Activated CD4-positive, alpha-beta memory T cell treated with anti-CD3 and anti-CD28 coated beads for 36 hours (primary cell): ENCODE results near the gene ODAD2. TPM values are rescaled to one million over a fixed set of nuclear protein-coding genes. Genes with fewer than 3 reads are reported as not detected.

ENCODE experiments used
- CTCF ChIA-PET: fragments of 350-600 bp; sonication (Branson Sonifier 250); formaldehyde crosslinking; loops from one replicate; lab custom pipeline; 2021; ENCODE audit warnings: antibody characterized with exemption, inconsistent platforms; lab: Charles Lee
- POLR2A ChIA-PET: fragments of 350-600 bp; sonication (Branson Sonifier 250); formaldehyde crosslinking; loops from one replicate; lab custom pipeline; 2021; ENCODE audit warnings: antibody characterized with exemption; lab: Charles Lee
- DNase-seq: peaks from one replicate; pipeline ENCODE4 v3.0.0-alpha.2; 2020
- H3K27ac Mint-ChIP-seq: one replicate; pipeline ENCODE4 v1.8.0; 2021; ENCODE audit warnings: mixed read lengths
- H3K27me3 Mint-ChIP-seq: one replicate; pipeline ENCODE4 v1.8.0; 2021; ENCODE audit warnings: mixed read lengths
- H3K36me3 Mint-ChIP-seq: one replicate; pipeline ENCODE4 v1.8.0; 2021; ENCODE audit warnings: mixed read lengths
- H3K4me1 Mint-ChIP-seq: one replicate; pipeline ENCODE4 v1.8.0; 2021; ENCODE audit warnings: low read depth, mixed read lengths
- H3K4me3 Mint-ChIP-seq: one replicate; pipeline ENCODE4 v1.8.0; 2021; ENCODE audit warnings: mild to moderate bottlenecking, mixed read lengths
- H3K9me3 Mint-ChIP-seq: one replicate; pipeline ENCODE4 v1.8.0; 2021; ENCODE audit warnings: mixed read lengths
- intact Hi-C: fragments of 100-400 bp; cut with micrococcal nuclease; formaldehyde crosslinking; loops from one replicate; pipeline ENCODE4 v1.15.1; 2023
- total RNA-seq, 2 experiments: library from RNA; stranded (reverse); gene quantifications; one replicate each; pipeline ENCODE4 v1.2.3, GENCODE V29; 2021

The ODAD2 gene
- total RNA-seq, 2 experiments from 2014 or later: 0.10 TPM; not detected in 1

GRCh38 chr10:27822301-27822700 is 176.6 kb downstream of the ODAD2 start:
- POLR2A ChIA-PET: no interaction called here
- Mint-ChIP-seq H3K4me1 (no peaks in the 10 kb centered on the region), H3K4me3 (no peak overlapping the region), H3K27me3 (peaks cover 4% of the 10 kb centered on the region), H3K9me3 (peaks cover 5% of the 10 kb centered on the region), H3K27ac (no peak overlapping the region), H3K36me3 (no peaks in the 10 kb centered on the region)
- CTCF ChIA-PET: no interaction called here
- no peak for DNase-seq
- intact Hi-C loops: no loop called here

- no peaks in the 10 kb centered on the region for H3K36me3 Mint-ChIP-seq
- ChIA-PET POLR2A (interaction anchor here (0.6 kb wide), 1 partner anchor 1588 kb away, joined by 3 read pairs; no protein-coding TSS in a partner anchor), CTCF (interaction anchor here (0.6 to 1.1 kb wide), 2 partner anchors 79 to 103 kb away, joined by 3 to 5 read pairs; no protein-coding TSS in a partner anchor)
- no peak overlapping the region for H3K27ac Mint-ChIP-seq
- H3K9me3 Mint-ChIP-seq: peaks cover 5% of the 10 kb centered on the region
- intact Hi-C loops: no loop called here
- H3K4me3 Mint-ChIP-seq: no peak overlapping the region
- H3K4me1 Mint-ChIP-seq: no peaks in the 10 kb centered on the region
- DNase-seq: no peak
- H3K27me3 Mint-ChIP-seq: peaks cover 4% of the 10 kb centered on the region
Observed at GRCh38 chr10:27820637-27821036, 178.2 kb downstream of the ODAD2 start.

GRCh38 chr10:27819781-27820531 is 178.9 kb downstream of the ODAD2 start:
- CTCF ChIA-PET: interaction anchor here (1.1 kb wide), 1 partner anchor 78 kb away, joined by 5 read pairs; no protein-coding TSS in a partner anchor
- Mint-ChIP-seq H3K4me1 (no peaks in the 10 kb centered on the region), H3K27ac (no peak overlapping the region), H3K4me3 (no peak overlapping the region), H3K9me3 (peaks cover 5% of the 10 kb centered on the region), H3K36me3 (no peaks in the 10 kb centered on the region), H3K27me3 (peaks cover 4% of the 10 kb centered on the region)
- POLR2A ChIA-PET: interaction anchor here (0.6 kb wide), 1 partner anchor 1587 kb away, joined by 3 read pairs; no protein-coding TSS in a partner anchor
- intact Hi-C loops: no loop called here
- no peak for DNase-seq

- no peaks in the 10 kb centered on the region for H3K9me3 Mint-ChIP-seq
- no peak overlapping the region for H3K27ac Mint-ChIP-seq
- intact Hi-C loops: no loop called here
- H3K4me1 Mint-ChIP-seq: no peaks in the 10 kb centered on the region
- ChIA-PET POLR2A (no interaction called here), CTCF (no interaction called here)
- no peaks in the 10 kb centered on the region for H3K36me3 Mint-ChIP-seq
- H3K27me3 Mint-ChIP-seq: peaks cover 4% of the 10 kb centered on the region
- H3K4me3 Mint-ChIP-seq: no peak overlapping the region
- DNase-seq: no peak
Observed at GRCh38 chr10:27816320-27816719, 182.6 kb downstream of the ODAD2 start.

- H3K4me3 Mint-ChIP-seq: no peak overlapping the region
Observed at GRCh38 chr10:27815846-27816245, 183.0 kb downstream of the ODAD2 start.

GRCh38 chr10:27815261-27815660 is 183.6 kb downstream of the ODAD2 start:
- Mint-ChIP-seq H3K4me1 (no peaks in the 10 kb centered on the region), H3K27ac (no peak overlapping the region), H3K36me3 (no peaks in the 10 kb centered on the region), H3K9me3 (no peaks in the 10 kb centered on the region), H3K27me3 (peaks cover 1% of the 10 kb centered on the region), H3K4me3 (no peak overlapping the region)
- ChIA-PET CTCF (no interaction called here), POLR2A (no interaction called here)
- DNase-seq: no peak
- intact Hi-C loops: no loop called here

More at GRCh38 chr10:27815846-27816245, 183.0 kb downstream of the ODAD2 start:
- Mint-ChIP-seq H3K9me3 (no peaks in the 10 kb centered on the region), H3K4me1 (no peaks in the 10 kb centered on the region), H3K36me3 (no peaks in the 10 kb centered on the region), H3K27me3 (peaks cover 2% of the 10 kb centered on the region), H3K27ac (no peak overlapping the region)
- POLR2A ChIA-PET: no interaction called here
- no peak for DNase-seq
- intact Hi-C loops: no loop called here
- CTCF ChIA-PET: no interaction called here

GRCh38 chr10:27805180-27805579 is 193.7 kb downstream of the ODAD2 start:
- Mint-ChIP-seq H3K27me3 (peaks cover 19% of the 10 kb centered on the region), H3K4me1 (no peaks in the 10 kb centered on the region), H3K9me3 (no peaks in the 10 kb centered on the region), H3K27ac (no peak overlapping the region), H3K36me3 (no peaks in the 10 kb centered on the region), H3K4me3 (no peak overlapping the region)
- no peak for DNase-seq
- intact Hi-C loops: no loop called here
- ChIA-PET POLR2A (no interaction called here), CTCF (interaction anchor here (0.5 to 0.7 kb wide), 2 partner anchors 9 to 464 kb away, joined by 5 to 7 read pairs; no protein-coding TSS in a partner anchor)

GRCh38 chr10:27804136-27804535 is 194.7 kb downstream of the ODAD2 start:
- H3K27me3 Mint-ChIP-seq: peaks cover 19% of the 10 kb centered on the region
- intact Hi-C loops: no loop called here
- H3K4me3 Mint-ChIP-seq: no peak overlapping the region
- no peak overlapping the region for H3K27ac Mint-ChIP-seq
- H3K9me3 Mint-ChIP-seq: no peaks in the 10 kb centered on the region
- DNase-seq: no peak
- no peaks in the 10 kb centered on the region for H3K4me1 Mint-ChIP-seq
- H3K36me3 Mint-ChIP-seq: no peaks in the 10 kb centered on the region
- ChIA-PET CTCF (no interaction called here), POLR2A (no interaction called here)

- Mint-ChIP-seq H3K9me3 (no peaks in the 10 kb centered on the region), H3K36me3 (no peaks in the 10 kb centered on the region), H3K4me3 (no peak overlapping the region), H3K4me1 (no peaks in the 10 kb centered on the region), H3K27me3 (peaks cover 22% of the 10 kb centered on the region), H3K27ac (no peak overlapping the region)
- intact Hi-C loops: no loop called here
- no peak for DNase-seq
- CTCF ChIA-PET: no interaction called here
- POLR2A ChIA-PET: no interaction called here
Observed at GRCh38 chr10:27801171-27801785, 197.6 kb downstream of the ODAD2 start.

- no peak for DNase-seq
- CTCF ChIA-PET: interaction anchor here (0.8 kb wide), 1 partner anchor 43 kb away, joined by 3 read pairs; no protein-coding TSS in a partner anchor
- intact Hi-C loops: no loop called here
- Mint-ChIP-seq H3K36me3 (no peaks in the 10 kb centered on the region), H3K4me1 (no peaks in the 10 kb centered on the region), H3K27me3 (peaks cover 19% of the 10 kb centered on the region), H3K27ac (no peak overlapping the region), H3K9me3 (peaks cover 4% of the 10 kb centered on the region), H3K4me3 (no peak overlapping the region)
- POLR2A ChIA-PET: no interaction called here
Observed at GRCh38 chr10:27799046-27799445, 199.8 kb downstream of the ODAD2 start.

GRCh38 chr10:27794157-27794556 is 204.7 kb downstream of the ODAD2 start:
- Mint-ChIP-seq H3K9me3 (peaks cover 5% of the 10 kb centered on the region), H3K27me3 (peaks cover 25% of the 10 kb centered on the region), H3K4me3 (no peak overlapping the region), H3K27ac (no peak overlapping the region), H3K4me1 (no peaks in the 10 kb centered on the region), H3K36me3 (no peaks in the 10 kb centered on the region)
- DNase-seq: no peak
- intact Hi-C loops: no loop called here
- POLR2A ChIA-PET: interaction anchor here (0.5 kb wide), 1 partner anchor 385 kb away, joined by 3 read pairs; no protein-coding TSS in a partner anchor
- CTCF ChIA-PET: no interaction called here

- Mint-ChIP-seq H3K4me3 (no peak overlapping the region), H3K36me3 (no peaks in the 10 kb centered on the region), H3K4me1 (no peaks in the 10 kb centered on the region), H3K9me3 (peaks cover 5% of the 10 kb centered on the region), H3K27ac (no peak overlapping the region), H3K27me3 (peaks cover 24% of the 10 kb centered on the region)
- ChIA-PET POLR2A (no interaction called here), CTCF (no interaction called here)
- intact Hi-C loops: no loop called here
- DNase-seq: no peak
Observed at GRCh38 chr10:27792216-27792615, 206.7 kb downstream of the ODAD2 start.
